H1 (cell line): ENCODE data around the gene SAG.

Experiments used
- EP300 ChIP-seq, 2 experiments: IDR thresholded peaks; 1 replicate in 1 of 2; 2 replicates in 1 of 2; pipeline ENCODE4 v1.6.1; 2011 to 2012; ENCODE audit warnings: low read depth in 2 of 2, low read length in 2 of 2, mild to moderate bottlenecking in 2 of 2, borderline replicate concordance in 1 of 2, inconsistent platforms in 1 of 2, moderate library complexity in 1 of 2
- GTF2F1 ChIP-seq: IDR thresholded peaks from 2 replicates; pipeline ENCODE4 v1.6.1; 2012; ENCODE audit warnings: low read depth, low read length, improper control_type of control experiment, borderline replicate concordance
- JUND ChIP-seq: IDR thresholded peaks from 2 replicates; pipeline ENCODE4 v1.6.1; 2011; ENCODE audit warnings: mild to moderate bottlenecking, improper control_type of control experiment, low read length
- POLR2A ChIP-seq, 2 experiments: IDR thresholded peaks; 1 replicate in 1 of 2; 2 replicates in 1 of 2; pipeline ENCODE4 v1.6.1; 2011; ENCODE audit warnings: low read depth in 2 of 2, low read length in 2 of 2, mild to moderate bottlenecking in 2 of 2; ENCODE audit errors: control extremely low read depth in 1 of 2
- RFX5 ChIP-seq: IDR thresholded peaks from 2 replicates; pipeline ENCODE4 v1.6.1; 2011; ENCODE audit warnings: low read depth, low read length, improper control_type of control experiment, borderline replicate concordance
- TF ChIP-seq, protein P1 (sequence below), 3 experiments: IDR thresholded peaks; 1 replicate in 2 of 3; 2 replicates in 1 of 3; pipeline versions ENCODE4 v1.5.1 to v1.6.1; 2011; ENCODE audit warnings: low read length in 3 of 3, mild to moderate bottlenecking in 3 of 3, inconsistent platforms in 2 of 3, low read depth in 1 of 3, moderate library complexity in 1 of 3; ENCODE audit not compliant: insufficient read depth in 1 of 3; ENCODE audit errors: control extremely low read depth in 1 of 3

DNA sequence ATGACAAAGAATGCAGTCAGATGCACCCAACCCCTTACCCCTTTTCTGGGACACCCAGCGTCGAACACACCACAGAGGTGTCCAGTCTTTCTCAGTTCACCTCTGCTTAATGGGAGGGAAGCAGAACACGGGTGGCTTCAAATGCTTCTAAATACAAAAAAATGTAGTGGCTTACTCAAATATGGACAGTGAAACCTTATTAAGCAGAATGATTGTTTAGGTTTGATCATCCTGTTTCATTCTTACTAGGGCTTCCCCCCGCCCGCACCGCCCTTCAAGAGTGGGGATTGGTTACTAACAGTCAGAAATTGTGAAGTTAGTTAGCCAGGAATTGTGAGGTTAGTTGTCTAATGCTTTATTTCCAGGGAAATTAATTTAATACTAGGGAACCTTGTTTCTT lies 34.5 kb upstream of the SAG start:
- TF ChIP-seq, protein P1, sequence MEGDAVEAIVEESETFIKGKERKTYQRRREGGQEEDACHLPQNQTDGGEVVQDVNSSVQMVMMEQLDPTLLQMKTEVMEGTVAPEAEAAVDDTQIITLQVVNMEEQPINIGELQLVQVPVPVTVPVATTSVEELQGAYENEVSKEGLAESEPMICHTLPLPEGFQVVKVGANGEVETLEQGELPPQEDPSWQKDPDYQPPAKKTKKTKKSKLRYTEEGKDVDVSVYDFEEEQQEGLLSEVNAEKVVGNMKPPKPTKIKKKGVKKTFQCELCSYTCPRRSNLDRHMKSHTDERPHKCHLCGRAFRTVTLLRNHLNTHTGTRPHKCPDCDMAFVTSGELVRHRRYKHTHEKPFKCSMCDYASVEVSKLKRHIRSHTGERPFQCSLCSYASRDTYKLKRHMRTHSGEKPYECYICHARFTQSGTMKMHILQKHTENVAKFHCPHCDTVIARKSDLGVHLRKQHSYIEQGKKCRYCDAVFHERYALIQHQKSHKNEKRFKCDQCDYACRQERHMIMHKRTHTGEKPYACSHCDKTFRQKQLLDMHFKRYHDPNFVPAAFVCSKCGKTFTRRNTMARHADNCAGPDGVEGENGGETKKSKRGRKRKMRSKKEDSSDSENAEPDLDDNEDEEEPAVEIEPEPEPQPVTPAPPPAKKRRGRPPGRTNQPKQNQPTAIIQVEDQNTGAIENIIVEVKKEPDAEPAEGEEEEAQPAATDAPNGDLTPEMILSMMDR (IDR thresholded peaks at IDR 0.05; ENCODE audit: control extremely low read depth in 1 of 3, insufficient read depth in 1 of 3, low read depth in 1 of 3, low read length in 3 of 3), result no peak
- TF ChIP-seq GTF2F1, result no peak
- no peak for TF ChIP-seq JUND
- TF ChIP-seq EP300 (IDR thresholded peaks at IDR 0.05; ENCODE audit: borderline replicate concordance in 1 of 2, low read depth in 2 of 2, low read length in 2 of 2), result no peak
- no peak for TF ChIP-seq RFX5
- no peak for TF ChIP-seq POLR2A (IDR thresholded peaks at IDR 0.05; ENCODE audit: control extremely low read depth in 1 of 2, low read depth in 2 of 2, low read length in 2 of 2)
